Renal cortical epithelial cell (primary cell): Measurements from ENCODE around the gene LAMA3. TPM values are rescaled to one million over a fixed set of nuclear protein-coding genes. Genes with fewer than 3 reads are reported as not detected.

ENCODE experiments used
- DNase-seq: peaks from one replicate; pipeline ENCODE4 v3.0.0-alpha.2; 2011; ENCODE audit warnings: low read depth
- total RNA-seq: library from RNA; depleted of rRNA; stranded (reverse); fragments of >200 nt; gene quantifications from 2 replicates; pipeline ENCODE4 v1.2.3, GENCODE V29; 2014

Gene LAMA3
- total RNA-seq, 1 donor from 2014 or later = 70.9 TPM

DNA sequence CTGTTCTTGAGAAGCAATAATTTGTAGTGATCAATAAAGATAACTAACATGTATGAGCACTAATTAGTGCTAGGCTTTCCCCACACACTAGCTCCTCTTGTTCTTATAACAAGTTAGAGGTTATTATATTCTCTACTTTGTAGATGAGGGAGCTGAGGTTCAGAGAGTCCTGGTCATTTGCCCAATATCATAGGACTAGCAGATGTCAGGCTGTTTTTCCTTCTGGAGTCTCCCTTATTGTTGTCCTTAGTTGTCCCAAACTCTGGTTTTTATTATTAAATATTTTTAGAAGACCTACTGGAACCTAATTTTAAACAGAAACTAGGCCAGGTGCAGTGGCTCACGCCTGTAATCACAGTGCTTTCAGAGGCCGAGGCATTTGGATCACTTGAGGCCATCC lies 308.8 kb downstream of the LAMA3 start:
- no peak for DNase-seq

DNA sequence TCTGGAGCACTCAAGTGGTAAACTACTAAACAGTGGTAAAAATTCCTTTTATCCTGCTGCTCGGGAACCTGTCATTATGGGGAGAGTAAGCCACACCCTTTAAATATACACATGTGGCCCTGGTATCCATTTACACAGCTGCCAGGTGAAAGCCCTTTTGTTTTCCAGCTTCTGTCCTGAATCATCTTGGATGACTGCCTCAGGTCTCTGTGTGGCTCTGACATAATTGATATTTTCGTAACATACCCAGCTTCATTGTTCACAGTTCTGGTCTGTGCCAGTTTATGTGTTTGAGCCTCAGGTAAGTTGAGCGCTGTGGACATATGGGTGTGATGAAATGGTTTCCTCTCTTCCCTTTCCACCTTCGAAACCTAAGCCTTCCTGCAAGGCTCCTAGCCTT lies 309.6 kb downstream of the LAMA3 start:
- DNase-seq = no peak

DNA sequence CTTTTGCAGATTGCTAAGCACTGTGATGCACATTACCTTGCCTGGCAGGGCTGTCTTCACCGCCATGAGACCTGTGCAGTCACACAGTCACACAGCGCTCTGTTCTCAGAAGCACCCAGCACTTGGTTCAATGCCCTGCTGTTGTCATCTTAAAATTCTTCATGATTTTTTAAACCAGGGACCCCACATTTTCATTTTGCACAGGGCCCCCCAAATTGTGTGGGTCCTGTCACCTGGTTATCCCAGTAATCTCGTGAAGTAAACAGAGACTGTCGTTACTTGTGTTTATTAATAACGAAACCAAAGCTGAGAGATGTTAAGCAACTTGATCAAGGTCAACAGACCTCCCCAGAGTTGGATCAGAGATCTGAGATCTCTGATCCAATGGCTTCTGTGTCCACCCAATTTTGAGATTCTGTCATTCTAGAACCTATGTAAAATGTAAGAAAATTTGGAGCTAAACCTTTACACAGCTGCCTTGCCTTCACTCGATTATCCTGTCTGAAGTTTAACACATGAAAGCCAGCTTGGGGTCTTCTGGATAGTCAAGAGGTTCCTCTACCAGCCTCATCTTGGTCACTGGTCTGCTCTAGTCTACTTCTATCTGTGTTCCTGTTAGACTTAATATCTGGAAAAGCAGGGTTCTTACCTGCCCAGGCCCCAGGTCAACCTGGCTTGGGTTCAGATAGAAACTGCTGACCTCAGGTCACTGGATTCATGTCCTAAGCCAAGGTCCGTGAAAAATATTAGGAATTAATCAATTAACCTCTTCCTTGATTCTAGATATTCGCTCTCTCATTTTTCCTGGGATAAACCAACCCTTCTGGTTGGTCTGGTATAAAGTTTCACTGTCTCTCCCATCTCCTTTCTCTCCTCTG lies 311.6 kb downstream of the LAMA3 start:
- no peak for DNase-seq

DNA sequence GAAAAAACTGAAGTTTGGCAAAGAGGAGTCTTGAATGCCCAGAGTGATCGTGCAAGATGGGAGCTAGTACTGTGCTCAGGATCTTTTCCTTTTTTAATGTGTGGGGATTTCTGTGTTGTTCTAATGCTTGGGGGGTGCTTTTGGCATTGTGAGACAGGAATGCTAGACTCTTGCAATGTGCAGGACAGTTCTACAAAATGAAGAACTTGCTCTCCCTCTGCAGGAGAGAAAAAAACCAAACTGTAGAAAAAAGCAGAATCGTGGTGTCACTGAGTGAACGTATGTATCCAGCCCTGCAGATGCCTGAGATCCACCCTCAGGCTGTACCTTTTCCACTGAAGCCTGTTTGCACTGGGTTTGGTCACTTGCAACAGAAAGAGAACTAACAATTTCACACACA lies 313.2 kb downstream of the LAMA3 start:
- DNase-seq = no peak

DNA sequence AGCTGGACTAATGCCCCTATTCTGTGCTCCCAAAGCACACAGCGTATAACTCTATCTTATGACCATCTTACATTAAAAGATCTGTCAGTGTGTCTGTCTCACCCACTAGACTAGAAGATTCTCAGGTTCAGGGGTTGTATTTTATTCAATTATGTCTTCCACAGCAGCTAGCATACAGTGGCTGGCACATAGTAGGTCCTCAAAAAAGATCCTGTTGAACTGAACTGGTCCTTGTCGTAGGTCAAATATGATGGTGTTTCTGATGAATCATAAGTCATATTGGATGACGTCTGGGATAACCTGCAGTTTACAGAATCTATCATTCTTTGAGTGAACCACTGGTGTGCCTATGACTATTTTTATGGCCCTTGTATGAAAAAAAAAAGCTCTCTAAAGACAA lies 314.0 kb downstream of the LAMA3 start:
- DNase-seq = no peak

DNA sequence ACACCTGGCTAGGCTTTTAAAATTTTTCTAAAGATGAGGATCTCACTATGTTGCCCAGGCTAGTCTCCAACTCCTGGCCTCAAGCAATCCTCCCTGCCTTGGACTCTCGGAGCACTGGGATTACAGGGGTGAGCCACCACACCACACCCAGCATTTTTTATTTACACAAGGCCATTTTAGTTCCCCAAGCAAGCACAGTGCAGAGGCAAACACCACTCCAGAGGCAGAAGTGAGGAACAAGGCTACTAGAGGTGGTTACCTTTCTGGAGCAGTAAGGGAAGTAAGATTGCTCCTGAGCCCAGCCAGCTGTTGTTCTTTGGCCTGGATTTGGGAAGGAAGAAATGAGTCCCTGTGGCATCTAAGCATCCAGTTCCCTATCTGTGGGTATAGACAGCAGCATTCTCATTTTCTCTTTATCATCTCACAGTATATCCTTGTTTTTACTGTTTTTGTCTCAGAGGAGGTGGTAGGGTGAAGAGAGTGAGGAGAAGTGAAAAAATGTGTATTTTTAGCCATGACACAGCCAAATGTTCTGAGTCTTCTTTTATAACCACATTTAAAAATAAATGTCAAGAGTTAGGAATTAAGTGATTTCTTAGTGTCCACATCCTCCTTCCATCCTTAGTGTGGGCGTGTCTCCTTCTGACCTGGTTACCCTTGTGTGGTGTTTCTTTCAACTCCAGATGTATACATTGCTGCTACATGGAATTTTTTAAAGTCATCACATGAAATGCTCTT lies 314.8 kb downstream of the LAMA3 start:
- DNase-seq = no peak

Other genes starting within 250 kb of the LAMA3 start
- gene RIOK3, start 236.2 kb upstream of the LAMA3 start, total RNA-seq = 59.2 and 102 TPM in 2 replicates
- gene RMC1, start 185.9 kb upstream of the LAMA3 start, total RNA-seq = 34.9 and 39.9 TPM in 2 replicates
- 101 and 106 TPM in 2 replicates for gene NPC1, start 102.9 kb upstream of the LAMA3 start, total RNA-seq
- 7.1 and 7.2 TPM in 2 replicates for gene ANKRD29, start 26.5 kb upstream of the LAMA3 start, total RNA-seq